Activated CD4-positive, alpha-beta memory T cell treated with anti-CD3 and anti-CD28 coated beads for 36 hours (primary cell): Measurements from ENCODE around the gene CDH23. TPM values are rescaled to one million over a fixed set of nuclear protein-coding genes. Genes with fewer than 3 reads are reported as not detected.

Experiments
- CTCF ChIA-PET: fragments of 350-600 bp; sonication (Branson Sonifier 250); formaldehyde crosslinking; loops from one replicate; lab custom pipeline; 2021; ENCODE audit warnings: antibody characterized with exemption, inconsistent platforms; lab: Charles Lee
- POLR2A ChIA-PET: fragments of 350-600 bp; sonication (Branson Sonifier 250); formaldehyde crosslinking; loops from one replicate; lab custom pipeline; 2021; ENCODE audit warnings: antibody characterized with exemption; lab: Charles Lee
- DNase-seq: peaks from one replicate; pipeline ENCODE4 v3.0.0-alpha.2; 2020
- H3K27ac Mint-ChIP-seq: one replicate; pipeline ENCODE4 v1.8.0; 2021; ENCODE audit warnings: mixed read lengths
- H3K27me3 Mint-ChIP-seq: one replicate; pipeline ENCODE4 v1.8.0; 2021; ENCODE audit warnings: mixed read lengths
- H3K36me3 Mint-ChIP-seq: one replicate; pipeline ENCODE4 v1.8.0; 2021; ENCODE audit warnings: mixed read lengths
- H3K4me1 Mint-ChIP-seq: one replicate; pipeline ENCODE4 v1.8.0; 2021; ENCODE audit warnings: low read depth, mixed read lengths
- H3K4me3 Mint-ChIP-seq: one replicate; pipeline ENCODE4 v1.8.0; 2021; ENCODE audit warnings: mild to moderate bottlenecking, mixed read lengths
- H3K9me3 Mint-ChIP-seq: one replicate; pipeline ENCODE4 v1.8.0; 2021; ENCODE audit warnings: mixed read lengths
- intact Hi-C: fragments of 100-400 bp; cut with micrococcal nuclease; formaldehyde crosslinking; loops from one replicate; pipeline ENCODE4 v1.15.1; 2023
- total RNA-seq, 2 experiments: library from RNA; stranded (reverse); gene quantifications; one replicate each; pipeline ENCODE4 v1.2.3, GENCODE V29; 2021

The CDH23 gene
- total RNA-seq, 2 experiments from 2014 or later = 2.6 TPM

- ChIA-PET CTCF (no interaction called here), POLR2A (no interaction called here)
- no peak overlapping the region for H3K27ac Mint-ChIP-seq
- no peaks in the 10 kb centered on the region for H3K4me1 Mint-ChIP-seq
- no peak for DNase-seq
- intact Hi-C loops = no loop called here
- no peak overlapping the region for H3K4me3 Mint-ChIP-seq
- peaks cover 6% of the 10 kb centered on the region for H3K27me3 Mint-ChIP-seq
- H3K36me3 Mint-ChIP-seq = no peaks in the 10 kb centered on the region
- no peaks in the 10 kb centered on the region for H3K9me3 Mint-ChIP-seq
Observed at GRCh38 chr10:71476228-71477011, 79.7 kb downstream of the CDH23 start.

GRCh38 chr10:71478173-71478572 is 81.5 kb downstream of the CDH23 start:
- ChIA-PET POLR2A (no interaction called here), CTCF (interaction anchor here (0.8 kb wide), 1 partner anchor 9 kb away, joined by 3 read pairs; no protein-coding TSS in a partner anchor)
- DNase-seq = no peak
- intact Hi-C loops = no loop called here
- Mint-ChIP-seq H3K9me3 (no peaks in the 10 kb centered on the region), H3K27ac (no peak overlapping the region), H3K36me3 (no peaks in the 10 kb centered on the region), H3K4me3 (no peak overlapping the region), H3K4me1 (no peaks in the 10 kb centered on the region), H3K27me3 (peaks cover 6% of the 10 kb centered on the region)

- H3K27ac Mint-ChIP-seq = no peak overlapping the region
- ChIA-PET CTCF (no interaction called here), POLR2A (no interaction called here)
- no peak for DNase-seq
- no peaks in the 10 kb centered on the region for H3K36me3 Mint-ChIP-seq
- H3K4me1 Mint-ChIP-seq = no peaks in the 10 kb centered on the region
- H3K4me3 Mint-ChIP-seq = no peak overlapping the region
- H3K9me3 Mint-ChIP-seq = no peaks in the 10 kb centered on the region
- intact Hi-C loops = no loop called here
- peaks cover 6% of the 10 kb centered on the region for H3K27me3 Mint-ChIP-seq
Observed at GRCh38 chr10:71478813-71479365, 82.2 kb downstream of the CDH23 start.

- ChIA-PET POLR2A (no interaction called here), CTCF (no interaction called here)
- DNase-seq = no peak
- no peaks in the 10 kb centered on the region for H3K9me3 Mint-ChIP-seq
- no peak overlapping the region for H3K4me3 Mint-ChIP-seq
- no peaks in the 10 kb centered on the region for H3K36me3 Mint-ChIP-seq
- H3K27me3 Mint-ChIP-seq = peaks cover 6% of the 10 kb centered on the region
- intact Hi-C loops = loop anchor here (10.0 kb wide), 1 partner anchor 335 kb away; no protein-coding TSS in a partner anchor
- H3K27ac Mint-ChIP-seq = no peak overlapping the region
- H3K4me1 Mint-ChIP-seq = no peaks in the 10 kb centered on the region
Observed at GRCh38 chr10:71479831-71480230, 83.1 kb downstream of the CDH23 start.

GRCh38 chr10:71480662-71481061 is 83.9 kb downstream of the CDH23 start:
- Mint-ChIP-seq H3K9me3 (no peaks in the 10 kb centered on the region), H3K27ac (no peak overlapping the region), H3K4me1 (no peaks in the 10 kb centered on the region), H3K4me3 (no peak overlapping the region), H3K36me3 (no peaks in the 10 kb centered on the region), H3K27me3 (peaks cover 6% of the 10 kb centered on the region)
- ChIA-PET CTCF (no interaction called here), POLR2A (no interaction called here)
- DNase-seq = no peak
- intact Hi-C loops = loop anchor here (10.0 kb wide), 1 partner anchor 334 kb away; no protein-coding TSS in a partner anchor

GRCh38 chr10:71481746-71482410 is 85.2 kb downstream of the CDH23 start:
- CTCF ChIA-PET = no interaction called here
- H3K4me3 Mint-ChIP-seq = no peak overlapping the region
- no peaks in the 10 kb centered on the region for H3K36me3 Mint-ChIP-seq
- POLR2A ChIA-PET = no interaction called here
- no peaks in the 10 kb centered on the region for H3K9me3 Mint-ChIP-seq
- DNase-seq = no peak
- intact Hi-C loops = loop anchor here (10.0 kb wide), 1 partner anchor 333 kb away; no protein-coding TSS in a partner anchor
- no peak overlapping the region for H3K27ac Mint-ChIP-seq
- no peaks in the 10 kb centered on the region for H3K4me1 Mint-ChIP-seq
- peaks cover 6% of the 10 kb centered on the region for H3K27me3 Mint-ChIP-seq

GRCh38 chr10:71482620-71483019 is 85.9 kb downstream of the CDH23 start:
- H3K27ac Mint-ChIP-seq = no peak overlapping the region
- H3K27me3 Mint-ChIP-seq = peaks cover 6% of the 10 kb centered on the region
- POLR2A ChIA-PET = no interaction called here
- H3K9me3 Mint-ChIP-seq = no peaks in the 10 kb centered on the region
- intact Hi-C loops = loop anchor here (10.0 kb wide), 1 partner anchor 332 kb away; no protein-coding TSS in a partner anchor
- H3K4me1 Mint-ChIP-seq = no peaks in the 10 kb centered on the region
- H3K36me3 Mint-ChIP-seq = no peaks in the 10 kb centered on the region
- no peak for DNase-seq
- CTCF ChIA-PET = no interaction called here
- no peak overlapping the region for H3K4me3 Mint-ChIP-seq

- CTCF ChIA-PET = interaction anchor here (1.3 to 1.7 kb wide), 2 partner anchors 87 to 226 kb away, joined by 4 to 7 read pairs; no protein-coding TSS in a partner anchor
- H3K27ac Mint-ChIP-seq = no peak overlapping the region
- intact Hi-C loops = loop anchor here (10.0 kb wide), 1 partner anchor 332 kb away; no protein-coding TSS in a partner anchor
Observed at GRCh38 chr10:71483135-71483534, 86.4 kb downstream of the CDH23 start.

GRCh38 chr10:71483885-71484751 is 87.4 kb downstream of the CDH23 start:
- DNase-seq = no peak
- POLR2A ChIA-PET = no interaction called here
- CTCF ChIA-PET = interaction anchor here (1.3 to 1.7 kb wide), 2 partner anchors 86 to 225 kb away, joined by 4 to 7 read pairs; no protein-coding TSS in a partner anchor
- Mint-ChIP-seq H3K27me3 (peaks cover 6% of the 10 kb centered on the region), H3K36me3 (no peaks in the 10 kb centered on the region), H3K9me3 (peaks cover 4% of the 10 kb centered on the region), H3K4me3 (no peak overlapping the region), H3K4me1 (no peaks in the 10 kb centered on the region), H3K27ac (no peak overlapping the region)
- intact Hi-C loops = loop anchor here (10.0 kb wide), 1 partner anchor 331 kb away; no protein-coding TSS in a partner anchor

More at GRCh38 chr10:71483135-71483534, 86.4 kb downstream of the CDH23 start:
- DNase-seq = no peak
- no peak overlapping the region for H3K4me3 Mint-ChIP-seq
- POLR2A ChIA-PET = no interaction called here
- H3K36me3 Mint-ChIP-seq = no peaks in the 10 kb centered on the region
- no peaks in the 10 kb centered on the region for H3K4me1 Mint-ChIP-seq
- H3K27me3 Mint-ChIP-seq = peaks cover 6% of the 10 kb centered on the region
- H3K9me3 Mint-ChIP-seq = no peaks in the 10 kb centered on the region

- DNase-seq = peak; percentile 70
- H3K9me3 Mint-ChIP-seq = peaks cover 12% of the 10 kb centered on the region
Observed at GRCh38 chr10:71486484-71487114, 89.9 kb downstream of the CDH23 start.

GRCh38 chr10:71487726-71488125 is 91.0 kb downstream of the CDH23 start:
- H3K27ac Mint-ChIP-seq = no peak overlapping the region
- CTCF ChIA-PET = interaction anchor here (3.1 kb wide), 1 partner anchor 83 kb away, joined by 32 read pairs; no protein-coding TSS in a partner anchor
- POLR2A ChIA-PET = no interaction called here
- no peak for DNase-seq
- H3K27me3 Mint-ChIP-seq = peaks cover 2% of the 10 kb centered on the region
- H3K9me3 Mint-ChIP-seq = peaks cover 12% of the 10 kb centered on the region
- intact Hi-C loops = loop anchor here (10.0 kb wide), 1 partner anchor 327 kb away; no protein-coding TSS in a partner anchor
- no peaks in the 10 kb centered on the region for H3K4me1 Mint-ChIP-seq
- no peaks in the 10 kb centered on the region for H3K36me3 Mint-ChIP-seq
- H3K4me3 Mint-ChIP-seq = no peak overlapping the region

More at GRCh38 chr10:71486484-71487114, 89.9 kb downstream of the CDH23 start:
- H3K4me3 Mint-ChIP-seq = no peak overlapping the region
- no peak overlapping the region for H3K27ac Mint-ChIP-seq
- intact Hi-C loops = loop anchor here (1.0 to 10.0 kb wide), 2 partner anchors 84 to 328 kb away; no protein-coding TSS in a partner anchor
- no peaks in the 10 kb centered on the region for H3K36me3 Mint-ChIP-seq
- no peaks in the 10 kb centered on the region for H3K4me1 Mint-ChIP-seq
- H3K27me3 Mint-ChIP-seq = peaks cover 2% of the 10 kb centered on the region
- ChIA-PET CTCF (interaction anchor here (0.8 to 3.1 kb wide), 8 partner anchors 9 to 326 kb away, joined by 3 to 32 read pairs (median 4); no protein-coding TSS in a partner anchor), POLR2A (interaction anchor here (0.6 kb wide), 1 partner anchor 16 kb away, joined by 3 read pairs; no protein-coding TSS in a partner anchor)
